Hepatocyte (in vitro differentiated cells): Measurements from ENCODE around the gene HOXA6.

Experiments used
- CTCF ChIP-seq: fragments of 200-600 bp; sonication (generic); IDR thresholded peaks from 2 replicates; pipeline ENCODE4 v1.5.1; 2016; ENCODE audit warnings: antibody characterized with exemption, mild to moderate bottlenecking; ENCODE audit not compliant: poor library complexity
- EZH2 ChIP-seq: fragments of 200-600 bp; sonication (generic); IDR thresholded peaks from 2 replicates; pipeline ENCODE4 v1.6.1; 2016; ENCODE audit warnings: antibody characterized with exemption, mild to moderate bottlenecking, borderline replicate concordance

GRCh38 chr7:27160546-27161213, 13.1 kb upstream of the HOXA6 start:
- TF ChIP-seq CTCF (peak; percentile 97), EZH2 (peak; percentile 58)
